BLaER1 (cell line): ENCODE measurements around the gene SWSAP1.
"Not testable (repeated sequence)": the region's sequence is repeated elsewhere in the genome, so short reads cannot be mapped to it uniquely, and the experiment has no call there.

Source experiments
- H3K27ac ChIP-seq: shearing (Covaris generic); formaldehyde crosslinking; 2 replicates; pipeline ENCODE4 v1.8.1; 2022
- H3K27me3 ChIP-seq: shearing (Covaris generic); formaldehyde crosslinking; 2 replicates; pipeline ENCODE4 v1.8.1; 2022
- H3K36me3 ChIP-seq: shearing (Covaris generic); formaldehyde crosslinking; 2 replicates; pipeline ENCODE4 v1.8.1; 2022
- H3K4me1 ChIP-seq: shearing (Covaris generic); formaldehyde crosslinking; 2 replicates; pipeline ENCODE4 v1.8.1; 2022
- H3K4me2 ChIP-seq: shearing (Covaris generic); formaldehyde crosslinking; 2 replicates; pipeline ENCODE4 v1.8.1; 2022
- H3K4me3 ChIP-seq: shearing (Covaris generic); formaldehyde crosslinking; 2 replicates; pipeline ENCODE4 v1.8.1; 2022
- H3K9ac ChIP-seq: shearing (Covaris generic); formaldehyde crosslinking; 2 replicates; pipeline ENCODE4 v1.8.1; 2022
- H3K9me3 ChIP-seq: shearing (Covaris generic); formaldehyde crosslinking; 2 replicates; pipeline ENCODE4 v1.8.1; 2022
- H4K20me1 ChIP-seq: shearing (Covaris generic); formaldehyde crosslinking; 2 replicates; pipeline ENCODE4 v1.8.1; 2022
- Cebpa-rat ChIP-seq: shearing (Covaris generic); IDR thresholded peaks from 2 replicates; pipeline ENCODE4 v1.8.1; 2022

The SWSAP1 gene

DNA sequence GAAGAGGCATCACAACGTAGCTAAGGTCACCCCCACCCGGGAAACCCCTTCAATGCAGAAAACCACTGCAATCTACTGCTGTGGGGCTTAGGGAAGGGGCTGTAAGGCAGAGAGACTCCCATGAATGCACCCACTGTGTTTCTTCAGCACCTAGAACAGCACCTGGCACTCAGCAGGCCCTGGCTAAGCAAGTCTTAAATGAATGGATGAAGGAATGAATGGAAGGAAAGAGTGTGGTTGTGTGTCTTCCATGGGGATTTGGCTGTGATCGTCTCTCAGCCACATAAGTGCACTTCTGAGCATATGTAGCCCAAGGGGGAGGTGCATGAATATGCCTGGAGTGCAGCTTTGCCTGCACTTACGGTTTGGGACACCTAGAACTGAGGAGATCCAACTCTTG, 25.3 kb upstream of the SWSAP1 start:
- Histone ChIP-seq H3K4me1 (peaks cover 37% of the 10 kb centered on the region), H3K9ac (no peak overlapping the region), H3K9me3 (peaks cover 11% of the 10 kb centered on the region), H3K36me3 (no peaks in the 10 kb centered on the region), H3K4me3 (no peak overlapping the region), H3K4me2 (no peak overlapping the region), H3K27ac (no peak overlapping the region), H4K20me1 (no peaks in the 10 kb centered on the region), H3K27me3 (no peaks in the 10 kb centered on the region)
- no peak for TF ChIP-seq Cebpa-rat

DNA sequence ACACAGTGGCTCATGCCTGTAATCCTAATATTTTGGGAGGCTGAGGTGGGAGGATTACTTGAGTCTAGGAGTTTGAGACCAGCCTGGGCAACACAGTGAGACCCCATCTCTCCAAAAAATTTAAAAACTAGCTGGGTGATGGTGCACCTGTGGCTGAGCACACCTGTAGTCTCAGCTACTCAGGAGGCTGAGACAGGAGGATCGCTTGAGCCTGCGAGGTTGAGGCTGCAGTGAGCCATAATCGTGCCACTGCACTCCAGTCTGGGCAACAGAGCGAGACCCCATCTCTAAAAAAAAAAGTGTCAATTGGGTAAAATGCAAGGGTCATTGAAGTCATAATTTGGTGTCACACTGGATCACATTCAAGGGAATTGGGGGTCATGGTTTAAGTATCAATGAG, 20.4 kb upstream of the SWSAP1 start:
- H3K36me3 ChIP-seq, H3K9me3 ChIP-seq, H3K9ac ChIP-seq, H4K20me1 ChIP-seq, H3K4me3 ChIP-seq, H3K27me3 ChIP-seq, H3K4me2 ChIP-seq, H3K27ac ChIP-seq: not testable (repeated sequence)
- peaks cover 20% of the 10 kb centered on the region for H3K4me1 ChIP-seq

- H3K36me3 ChIP-seq = no peaks in the 10 kb centered on the region
- no peak within 1 kb of the TSS for H3K27ac ChIP-seq
- H3K4me1 ChIP-seq = peaks cover 20% of the 10 kb centered on the region
- H3K9me3 ChIP-seq = no peaks in the 10 kb centered on the region
- no peaks in the 10 kb centered on the region for H4K20me1 ChIP-seq
- peak within 1 kb of the TSS; percentile 60; the same call in 1 of the 2 replicates for H3K9ac ChIP-seq
- H3K4me2 ChIP-seq = peak within 1 kb of the TSS; percentile 82
- no peaks in the 10 kb centered on the region for H3K27me3 ChIP-seq
- peak within 1 kb of the TSS; percentile 64 for H3K4me3 ChIP-seq
- TF ChIP-seq Cebpa-rat = no peak
Observed at GRCh38 chr19:11355160-11356073, 19.0 kb upstream of the SWSAP1 start, which contains the start of gene PLPPR2. PLPPR2 (plus strand) TSS chr19:11355432; CDS start chr19:11357674, 2,242 bp downstream.

DNA sequence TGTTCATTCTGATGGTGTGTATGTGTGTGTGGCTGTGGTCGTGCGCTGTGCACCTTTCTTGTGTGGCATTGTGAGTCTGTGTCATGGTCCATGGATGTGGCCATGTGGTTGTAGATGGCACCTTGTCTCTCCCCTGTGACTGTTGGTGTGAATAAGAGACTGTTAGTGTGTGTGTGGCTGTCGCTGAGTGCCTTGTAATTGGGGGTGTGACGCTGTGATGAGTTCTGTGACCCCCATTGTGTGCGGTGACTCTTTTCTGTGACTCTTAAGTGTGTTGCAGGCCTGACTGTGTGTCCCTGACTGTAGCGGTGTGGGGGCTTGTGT, 18.4 kb upstream of the SWSAP1 start:
- no peak for TF ChIP-seq Cebpa-rat
- H3K27ac ChIP-seq = no peak overlapping the region
- no peak overlapping the region for H3K9ac ChIP-seq
- H3K4me3 ChIP-seq = 0 out of 2 replicates have a peak overlapping the region, but pooled peaks have one; percentile 64
- no peaks in the 10 kb centered on the region for H4K20me1 ChIP-seq
- H3K4me2 ChIP-seq = peak overlapping the region; percentile 82
- no peaks in the 10 kb centered on the region for H3K9me3 ChIP-seq
- H3K36me3 ChIP-seq = no peaks in the 10 kb centered on the region
- H3K27me3 ChIP-seq = no peaks in the 10 kb centered on the region
- H3K4me1 ChIP-seq = peaks cover 18% of the 10 kb centered on the region

DNA sequence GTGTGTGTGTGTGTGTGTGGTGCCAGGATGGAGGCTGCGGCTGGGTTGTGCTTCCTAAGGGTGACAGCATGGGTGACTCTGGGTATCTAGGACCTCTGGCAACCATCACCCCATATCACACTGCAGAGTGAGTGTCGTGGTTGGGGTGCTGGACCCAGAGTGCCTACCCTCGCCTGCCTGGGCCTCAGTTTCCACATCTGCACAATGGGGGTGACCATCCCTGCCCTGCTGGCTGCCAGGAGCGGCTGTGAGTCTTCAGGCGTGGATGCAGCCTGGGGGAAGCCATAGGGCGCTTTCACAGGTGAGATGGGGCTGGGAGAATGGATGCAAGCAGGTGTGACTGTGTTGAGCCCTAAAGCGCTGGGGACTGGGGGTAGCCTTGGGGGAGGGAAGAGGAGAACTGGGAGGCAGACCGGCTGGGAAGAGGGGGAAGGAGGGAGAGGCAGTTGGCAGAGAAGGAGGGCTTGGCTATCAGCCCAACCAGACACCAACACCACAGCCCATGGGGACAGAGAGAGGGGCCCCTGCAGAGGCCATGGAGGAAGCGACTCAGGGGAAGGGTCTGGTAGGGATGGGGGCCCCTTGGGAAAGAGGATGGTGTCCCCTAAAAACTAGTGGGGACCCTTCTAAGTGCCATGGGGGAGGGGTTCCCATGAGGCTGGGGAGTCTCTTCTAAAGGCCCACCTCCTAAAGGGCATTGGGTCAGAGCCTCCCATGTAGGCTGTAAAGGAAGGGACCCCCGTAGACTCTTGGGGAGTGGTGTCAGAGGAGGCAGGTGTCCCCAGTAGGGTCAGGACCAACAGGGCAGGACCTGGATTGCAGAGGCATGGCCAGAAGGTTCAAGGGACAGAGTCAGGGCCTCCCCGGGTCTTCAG, 17.6 kb upstream of the SWSAP1 start:
- no peak overlapping the region; the same call in 1 of the 2 replicates for H3K4me2 ChIP-seq
- H3K36me3 ChIP-seq = no peaks in the 10 kb centered on the region
- no peak overlapping the region for H3K9ac ChIP-seq
- no peak overlapping the region for H3K4me3 ChIP-seq
- no peaks in the 10 kb centered on the region for H3K27me3 ChIP-seq
- no peaks in the 10 kb centered on the region for H4K20me1 ChIP-seq
- no peaks in the 10 kb centered on the region for H3K9me3 ChIP-seq
- H3K4me1 ChIP-seq = peaks cover 15% of the 10 kb centered on the region
- no peak overlapping the region for H3K27ac ChIP-seq
- no peak for TF ChIP-seq Cebpa-rat

DNA sequence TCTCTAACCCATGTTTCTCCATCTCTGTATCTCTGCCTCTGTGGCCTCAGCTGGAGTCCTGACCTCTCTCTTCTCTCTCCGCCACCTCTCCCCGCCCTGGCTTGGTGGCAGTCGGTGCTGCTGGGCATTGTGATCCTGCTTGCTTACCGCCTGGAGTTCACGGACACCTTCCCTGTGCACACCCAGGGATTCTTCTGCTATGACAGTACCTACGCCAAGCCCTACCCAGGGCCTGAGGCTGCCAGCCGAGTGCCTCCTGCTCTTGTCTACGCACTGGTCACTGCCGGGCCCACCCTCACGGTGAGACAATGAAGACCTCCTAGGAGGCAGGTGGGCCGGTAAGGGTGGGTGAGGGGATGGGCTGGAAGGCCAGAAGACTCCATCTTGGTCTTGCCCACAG, 15.0 kb upstream of the SWSAP1 start:
- Histone ChIP-seq H3K27ac (no peak overlapping the region), H3K4me3 (no peak overlapping the region), H3K9ac (no peak overlapping the region), H3K9me3 (no peaks in the 10 kb centered on the region), H3K36me3 (peaks cover 5% of the 10 kb centered on the region; the same call in 1 of the 2 replicates), H4K20me1 (no peaks in the 10 kb centered on the region), H3K27me3 (no peaks in the 10 kb centered on the region), H3K4me2 (no peak overlapping the region), H3K4me1 (peaks cover 15% of the 10 kb centered on the region)
- no peak for TF ChIP-seq Cebpa-rat

- Histone ChIP-seq H3K27me3 (no peaks in the 10 kb centered on the region), H3K9ac (no peak overlapping the region), H3K4me1 (peaks cover 4% of the 10 kb centered on the region), H3K27ac (no peak overlapping the region), H3K4me2 (no peak overlapping the region), H4K20me1 (no peaks in the 10 kb centered on the region), H3K36me3 (peaks cover 10% of the 10 kb centered on the region; the same call in 1 of the 2 replicates), H3K9me3 (no peaks in the 10 kb centered on the region), H3K4me3 (no peak overlapping the region)
- no peak for TF ChIP-seq Cebpa-rat
Observed at GRCh38 chr19:11361037-11361770, 13.3 kb upstream of the SWSAP1 start.

DNA sequence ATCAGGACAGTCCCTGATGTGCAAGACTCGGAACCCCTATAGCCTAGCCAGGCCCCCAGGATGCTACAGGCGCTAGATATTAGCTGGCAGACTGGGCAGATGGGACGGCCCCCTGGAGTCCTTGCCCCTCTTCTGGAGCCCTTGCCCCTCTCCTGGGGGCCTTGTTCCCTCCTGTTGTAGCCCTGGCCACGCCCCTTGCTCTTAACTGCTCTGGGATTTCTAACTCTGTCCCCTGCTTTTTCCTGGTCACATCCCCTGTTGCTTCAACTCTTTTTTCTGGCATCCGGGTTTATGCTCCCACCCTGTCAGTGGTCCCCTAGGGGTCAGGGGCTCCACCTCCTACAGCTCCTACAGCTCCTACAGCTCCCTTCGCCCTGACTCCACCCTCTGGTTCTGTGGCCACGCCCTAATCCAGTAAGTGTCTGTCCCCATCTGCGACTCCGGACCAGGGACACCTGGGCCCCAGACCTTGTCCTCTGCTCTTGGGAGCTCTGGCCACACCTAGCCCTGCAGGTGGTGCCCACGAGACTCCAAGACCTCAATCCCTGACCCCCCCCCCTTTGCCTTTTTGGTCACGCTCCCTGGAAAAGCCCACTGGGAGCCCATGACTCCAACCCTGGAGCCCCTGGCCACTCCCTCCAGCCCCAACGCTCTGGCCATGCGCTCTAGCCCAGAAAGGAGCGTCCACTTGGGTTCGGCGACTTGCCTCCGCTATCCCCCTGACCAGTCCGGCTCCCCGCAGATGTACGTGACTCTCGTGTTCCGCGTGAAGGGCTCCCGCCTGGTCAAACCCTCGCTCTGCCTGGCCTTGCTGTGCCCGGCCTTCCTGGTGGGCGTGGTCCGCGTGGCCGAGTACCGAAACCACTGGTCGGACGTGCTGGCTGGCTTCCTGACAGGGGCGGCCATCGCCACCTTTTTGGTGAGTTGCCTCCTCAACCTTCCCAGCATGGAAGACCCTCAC, 12.4 kb upstream of the SWSAP1 start:
- Histone ChIP-seq H3K27ac (no peak overlapping the region), H3K4me1 (no peaks in the 10 kb centered on the region), H4K20me1 (no peaks in the 10 kb centered on the region), H3K9ac (no peak overlapping the region), H3K9me3 (no peaks in the 10 kb centered on the region), H3K27me3 (no peaks in the 10 kb centered on the region), H3K4me3 (no peak overlapping the region), H3K4me2 (no peak overlapping the region), H3K36me3 (peaks cover 10% of the 10 kb centered on the region; the same call in 1 of the 2 replicates)
- no peak for TF ChIP-seq Cebpa-rat
